SHP77 (cell line): ENCODE results near the gene AMIGO1.

ENCODE experiments used
- DNase-seq, 2 experiments: peaks; one replicate each; lab custom pipeline; 2025; lab: John Stamatoyannopoulos, UW

The AMIGO1 gene

GRCh38 chr1:109502364-109502851, 7.1 kb downstream of the AMIGO1 start:
- no peak for DNase-seq

- DNase-seq = no peak
Observed at GRCh38 chr1:109501644-109502363, 7.7 kb downstream of the AMIGO1 start.

- DNase-seq = no peak
Observed at GRCh38 chr1:109500941-109501381, 8.6 kb downstream of the AMIGO1 start.

GRCh38 chr1:109499661-109500536, 9.6 kb downstream of the AMIGO1 start:
- DNase-seq = peak; percentile 13 to 25

- DNase-seq = no peak
Observed at GRCh38 chr1:109499081-109499480, 10.4 kb downstream of the AMIGO1 start.

- peak; percentile 81 to 85 for DNase-seq
Observed at GRCh38 chr1:109498161-109498801, 11.2 kb downstream of the AMIGO1 start.

GRCh38 chr1:109497449-109498160, 11.9 kb downstream of the AMIGO1 start:
- no peak for DNase-seq

GRCh38 chr1:109495738-109496137, 13.8 kb downstream of the AMIGO1 start:
- DNase-seq = no peak

- peak; percentile 75 to 87 for DNase-seq
Observed at GRCh38 chr1:109493805-109494539, 15.6 kb downstream of the AMIGO1 start, which contains the start of gene CYB561D1. Gene CYB561D1 (plus strand): TSS chr1:109494094. CDS start chr1:109494140, 46 bp downstream.

GRCh38 chr1:109493227-109493626, 16.3 kb downstream of the AMIGO1 start:
- DNase-seq = peak in 1 of 2 experiments; percentile 6

- no peak for DNase-seq
Observed at GRCh38 chr1:109492779-109493178, 16.7 kb downstream of the AMIGO1 start.

GRCh38 chr1:109491372-109491771, 18.2 kb downstream of the AMIGO1 start:
- no peak for DNase-seq

- DNase-seq = no peak
Observed at GRCh38 chr1:109490934-109491302, 18.6 kb downstream of the AMIGO1 start.

GRCh38 chr1:109490029-109490933, 19.2 kb downstream of the AMIGO1 start:
- DNase-seq = peak; percentile 16 to 50

GRCh38 chr1:109488696-109489095, 20.8 kb downstream of the AMIGO1 start:
- DNase-seq = no peak

- DNase-seq = no peak
Observed at GRCh38 chr1:109488201-109488600, 21.3 kb downstream of the AMIGO1 start.

- no peak for DNase-seq
Observed at GRCh38 chr1:109487261-109487660, 22.3 kb downstream of the AMIGO1 start.

GRCh38 chr1:109485001-109485400, 24.5 kb downstream of the AMIGO1 start:
- DNase-seq = no peak

GRCh38 chr1:109484519-109484975, 25.0 kb downstream of the AMIGO1 start:
- DNase-seq = no peak
